ENCODE measurements around the gene PDCD1LG2. TPM values are rescaled to one million over a fixed set of nuclear protein-coding genes. Genes with fewer than 3 reads are reported as not detected.

The PDCD1LG2 gene
- polyA plus RNA-seq, 1 of the 3 experiments (the other 2 are of a cell fraction), result 11.1 TPM

DNA sequence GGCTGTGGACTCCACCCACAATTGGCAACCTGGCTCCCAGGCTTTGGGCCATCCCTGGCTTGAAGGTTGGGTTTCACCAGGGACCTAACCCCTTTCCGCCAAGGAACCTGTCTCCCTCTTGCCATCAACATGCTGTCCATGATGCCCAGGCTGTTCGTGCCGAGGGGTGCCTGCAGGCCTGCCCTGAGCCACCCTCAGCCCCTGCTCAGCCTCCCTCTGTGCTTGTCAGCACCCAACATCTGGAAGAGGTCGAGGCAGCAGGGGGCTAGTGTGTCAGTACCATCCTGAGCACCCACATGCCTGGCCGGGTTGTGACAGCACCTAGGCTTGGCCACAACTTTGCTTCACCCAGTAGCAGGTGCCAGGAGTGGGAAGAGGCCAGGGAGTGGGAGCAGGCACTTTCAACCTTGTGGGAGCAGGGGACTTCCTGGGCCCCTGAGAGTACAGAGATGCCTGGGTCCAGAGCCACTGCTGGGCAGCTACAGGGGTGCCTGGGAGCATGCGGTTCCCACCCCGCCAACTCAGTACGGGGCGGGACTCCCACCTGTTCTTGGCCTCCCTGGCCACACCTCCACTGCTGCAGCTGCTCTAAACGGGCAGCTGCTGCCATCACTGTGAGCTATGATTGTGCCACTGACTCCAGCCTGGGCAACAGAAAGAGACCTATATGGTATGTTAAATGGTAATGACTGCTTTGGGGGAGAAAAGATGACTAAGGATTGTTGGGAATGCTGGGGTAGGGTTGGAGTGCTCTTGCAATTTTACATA is 6.3 kb downstream of the PDCD1LG2 start:
- no peak overlapping the region for H3K4me2 ChIP-seq
- ChIA-PET CTCF (interaction anchor here (0.5 kb wide), 1 partner anchor 19 kb away, joined by 4 read pairs; no protein-coding TSS in a partner anchor), POLR2A (no interaction called here)
- WGBS (ENCODE audit: low lambda C conversion rate), result 100% methylated on average over 3 of the region's 10 CpGs
- peaks cover 1 to 35% of the 10 kb centered on the region in 2 experiments; a peak in 3 of 4 replicates for H3K4me1 ChIP-seq (ENCODE audit: control insufficient read depth in 1 of 2, insufficient read depth in 2 of 2, low read depth in 1 of 2, low read length in 1 of 2)
- no peak overlapping the region for H3K9ac ChIP-seq
- no peaks in the 10 kb centered on the region for H3K27me3 ChIP-seq (ENCODE audit: insufficient read depth)
- no peaks in the 10 kb centered on the region for H3K9me3 ChIP-seq
- no peak overlapping the region for H3K27ac ChIP-seq (ENCODE audit: low read depth in 2 of 2, low read length in 1 of 2)
- TF ChIP-seq TAF1 (IDR thresholded peaks at IDR 0.05; ENCODE audit: borderline replicate concordance, low read depth, low read length) (no peak), EZH2phosphoT487 (IDR thresholded peaks at IDR 0.05; ENCODE audit: borderline replicate concordance, low read depth) (no peak)
- H3K9me2 ChIP-seq, result no peaks in the 10 kb centered on the region
- H3K4me3 ChIP-seq (ENCODE audit: low read depth in 2 of 2, low read length in 1 of 2), result no peak overlapping the region
- no peak overlapping the region for H2AFZ ChIP-seq (ENCODE audit: low read depth)
- H3K79me2 ChIP-seq (ENCODE audit: insufficient read depth), result peaks cover 99% of the 10 kb centered on the region
- peaks cover 0 to 8% of the 10 kb centered on the region in 2 experiments for H3K36me3 ChIP-seq (replicated peaks in 1 of 2; ENCODE audit: control insufficient read depth in 1 of 2, insufficient read depth in 2 of 2, low read length in 1 of 2)
- H3F3A ChIP-seq (replicated peaks; ENCODE audit: insufficient read depth), result peaks cover 8% of the 10 kb centered on the region
- no peak for DNase-seq
- H4K20me1 ChIP-seq (ENCODE audit: insufficient read depth), result no peaks in the 10 kb centered on the region

DNA sequence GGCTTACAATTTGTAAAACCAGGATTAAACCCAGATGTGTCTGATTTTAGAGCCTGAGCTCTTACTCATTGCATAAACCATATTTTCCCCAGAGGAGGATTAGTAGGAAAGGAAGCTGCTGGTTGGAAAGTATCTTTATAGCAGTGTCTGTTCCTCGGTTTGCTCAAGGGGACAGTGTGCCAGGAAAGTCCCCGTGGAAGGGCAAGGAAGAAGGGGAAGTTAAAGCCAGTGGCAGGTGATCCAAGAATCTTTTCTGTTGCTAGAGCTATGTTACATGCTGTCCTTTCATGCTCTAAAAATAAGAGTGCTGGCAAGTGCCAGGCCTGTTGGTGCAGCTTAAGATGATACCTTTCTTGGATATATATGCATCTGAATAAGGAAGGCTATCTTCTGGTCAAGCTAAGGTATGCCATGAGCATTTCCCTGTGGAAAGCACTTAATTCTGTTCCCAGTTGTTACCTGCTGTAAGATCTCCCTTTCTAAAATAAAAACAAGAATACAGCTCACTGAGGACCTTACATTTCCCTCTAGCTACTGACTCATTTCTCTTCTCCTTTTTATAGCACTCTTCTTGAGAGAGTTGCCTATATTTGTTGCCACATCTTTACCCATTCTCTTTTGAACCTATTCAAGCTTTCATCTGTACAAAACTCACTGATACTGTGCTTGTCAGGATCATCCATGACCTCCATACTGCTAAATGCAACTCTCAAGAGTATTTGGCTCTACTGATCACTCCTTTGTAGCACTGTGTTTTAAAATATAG is 8.0 kb downstream of the PDCD1LG2 start:
- Histone ChIP-seq H3K27me3 (ENCODE audit: insufficient read depth) (no peaks in the 10 kb centered on the region), H2AFZ (ENCODE audit: low read depth) (peak overlapping the region; percentile 17; the same call in 1 of the 2 replicates), H3K9me2 (no peaks in the 10 kb centered on the region), H3F3A (replicated peaks; ENCODE audit: insufficient read depth) (peaks cover 8% of the 10 kb centered on the region), H3K79me2 (ENCODE audit: insufficient read depth) (peaks cover 90% of the 10 kb centered on the region), H3K9ac (no peak overlapping the region), H3K36me3 (replicated peaks in 1 of 2; ENCODE audit: control insufficient read depth in 1 of 2, insufficient read depth in 2 of 2, low read length in 1 of 2) (peaks cover 5 to 21% of the 10 kb centered on the region in 2 experiments), H3K4me2 (peak overlapping the region; percentile 52), H3K27ac (ENCODE audit: low read depth in 2 of 2, low read length in 1 of 2) (peak overlapping the region in 1 of 2 experiments; percentile 42; a peak in 2 of 4 replicates), H4K20me1 (ENCODE audit: insufficient read depth) (no peaks in the 10 kb centered on the region), H3K4me1 (ENCODE audit: control insufficient read depth in 1 of 2, insufficient read depth in 2 of 2, low read depth in 1 of 2, low read length in 1 of 2) (peaks cover 0 to 21% of the 10 kb centered on the region in 2 experiments; a peak in 2 of 4 replicates), H3K9me3 (no peaks in the 10 kb centered on the region), H3K4me3 (ENCODE audit: low read depth in 2 of 2, low read length in 1 of 2) (no peak overlapping the region)
- TF ChIP-seq RXRA (IDR thresholded peaks at IDR 0.05; ENCODE audit: borderline replicate concordance, low read depth) (no peak), TCF12 (IDR thresholded peaks at IDR 0.05) (peak; percentile 47; the same call in 1 of the 2 replicates)
- ChIA-PET POLR2A (interaction anchor here (0.6 kb wide), 1 partner anchor 46 kb away, joined by 3 read pairs; no protein-coding TSS in a partner anchor), CTCF (no interaction called here)
- 42% methylated on average over 2 of the region's 2 CpGs for WGBS (ENCODE audit: low lambda C conversion rate)
- DNase-seq, result no peak

DNA sequence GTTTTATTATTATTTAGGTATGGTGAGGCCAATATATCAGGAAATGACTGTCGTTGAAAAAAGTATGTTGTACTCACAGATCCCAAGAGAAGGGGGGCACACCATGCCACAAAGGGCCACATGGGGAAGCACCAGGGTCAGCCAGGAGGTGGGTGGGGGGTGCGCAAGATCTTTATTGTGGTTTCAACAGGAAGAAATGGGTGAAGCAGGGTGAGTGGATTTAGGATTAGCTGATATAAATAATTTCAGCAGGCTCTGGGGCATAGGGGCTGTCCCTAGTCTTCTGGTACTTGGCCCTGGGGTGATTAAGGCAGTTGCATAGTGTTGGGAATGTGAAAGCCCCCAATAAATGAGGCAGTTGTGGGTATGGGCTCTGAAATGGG is 8.6 kb downstream of the PDCD1LG2 start:
- Histone ChIP-seq H3K36me3 (replicated peaks in 1 of 2; ENCODE audit: control insufficient read depth in 1 of 2, insufficient read depth in 2 of 2, low read length in 1 of 2) (peaks cover 5 to 27% of the 10 kb centered on the region in 2 experiments), H3K9me2 (no peaks in the 10 kb centered on the region), H3K4me2 (0 out of 2 replicates have a peak overlapping the region, but pooled peaks have one; percentile 52), H3K27me3 (ENCODE audit: insufficient read depth) (no peaks in the 10 kb centered on the region), H2AFZ (ENCODE audit: low read depth) (no peak overlapping the region), H3K4me3 (ENCODE audit: low read depth in 2 of 2, low read length in 1 of 2) (no peak overlapping the region), H3K9me3 (no peaks in the 10 kb centered on the region), H3F3A (replicated peaks; ENCODE audit: insufficient read depth) (peaks cover 8% of the 10 kb centered on the region), H4K20me1 (ENCODE audit: insufficient read depth) (no peaks in the 10 kb centered on the region), H3K27ac (ENCODE audit: low read depth in 2 of 2, low read length in 1 of 2) (peak overlapping the region in 1 of 2 experiments; percentile 42; a peak in 2 of 4 replicates), H3K9ac (no peak overlapping the region), H3K4me1 (ENCODE audit: control insufficient read depth in 1 of 2, insufficient read depth in 2 of 2, low read depth in 1 of 2, low read length in 1 of 2) (peaks cover 0 to 15% of the 10 kb centered on the region in 2 experiments; a peak in 2 of 4 replicates), H3K79me2 (ENCODE audit: insufficient read depth) (peaks cover 84% of the 10 kb centered on the region)
- TF ChIP-seq GABPA (IDR thresholded peaks at IDR 0.05; ENCODE audit: low read depth) (no peak), YY1 (IDR thresholded peaks at IDR 0.05; ENCODE audit: low read depth) (no peak), TEAD4 (IDR thresholded peaks at IDR 0.05; ENCODE audit: borderline replicate concordance, insufficient read depth) (no peak), RXRA (IDR thresholded peaks at IDR 0.05; ENCODE audit: borderline replicate concordance, low read depth) (no peak), MEF2A (IDR thresholded peaks at IDR 0.05; ENCODE audit: borderline replicate concordance, low read depth) (no peak), SMC3 (IDR thresholded peaks at IDR 0.05; ENCODE audit: low read depth, low read length) (no peak)
- TF ChIP-seq, protein P1, sequence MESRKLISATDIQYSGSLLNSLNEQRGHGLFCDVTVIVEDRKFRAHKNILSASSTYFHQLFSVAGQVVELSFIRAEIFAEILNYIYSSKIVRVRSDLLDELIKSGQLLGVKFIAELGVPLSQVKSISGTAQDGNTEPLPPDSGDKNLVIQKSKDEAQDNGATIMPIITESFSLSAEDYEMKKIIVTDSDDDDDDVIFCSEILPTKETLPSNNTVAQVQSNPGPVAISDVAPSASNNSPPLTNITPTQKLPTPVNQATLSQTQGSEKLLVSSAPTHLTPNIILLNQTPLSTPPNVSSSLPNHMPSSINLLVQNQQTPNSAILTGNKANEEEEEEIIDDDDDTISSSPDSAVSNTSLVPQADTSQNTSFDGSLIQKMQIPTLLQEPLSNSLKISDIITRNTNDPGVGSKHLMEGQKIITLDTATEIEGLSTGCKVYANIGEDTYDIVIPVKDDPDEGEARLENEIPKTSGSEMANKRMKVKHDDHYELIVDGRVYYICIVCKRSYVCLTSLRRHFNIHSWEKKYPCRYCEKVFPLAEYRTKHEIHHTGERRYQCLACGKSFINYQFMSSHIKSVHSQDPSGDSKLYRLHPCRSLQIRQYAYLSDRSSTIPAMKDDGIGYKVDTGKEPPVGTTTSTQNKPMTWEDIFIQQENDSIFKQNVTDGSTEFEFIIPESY (IDR thresholded peaks at IDR 0.05; ENCODE audit: borderline replicate concordance, low read depth), result no peak
- CTCF ChIA-PET, result no interaction called here
- DNase-seq, result no peak
- WGBS (ENCODE audit: low lambda C conversion rate), result 82% methylated on average over 2 of the region's 2 CpGs
- POLR2A ChIA-PET, result no interaction called here

Data from SK-N-SH (cell line).